ENCODE data around the gene STK32A.

The STK32A gene

GRCh38 chr5:147396070-147396823 lies 161.4 kb downstream of the STK32A start:
- no peak for ATAC-seq

GRCh38 chr5:147397616-147398015 lies 162.8 kb downstream of the STK32A start:
- ATAC-seq = no peak

- no peak for ATAC-seq
These were observed 164.0 kb downstream of the STK32A start for GRCh38 chr5:147398860-147399259.

DNA sequence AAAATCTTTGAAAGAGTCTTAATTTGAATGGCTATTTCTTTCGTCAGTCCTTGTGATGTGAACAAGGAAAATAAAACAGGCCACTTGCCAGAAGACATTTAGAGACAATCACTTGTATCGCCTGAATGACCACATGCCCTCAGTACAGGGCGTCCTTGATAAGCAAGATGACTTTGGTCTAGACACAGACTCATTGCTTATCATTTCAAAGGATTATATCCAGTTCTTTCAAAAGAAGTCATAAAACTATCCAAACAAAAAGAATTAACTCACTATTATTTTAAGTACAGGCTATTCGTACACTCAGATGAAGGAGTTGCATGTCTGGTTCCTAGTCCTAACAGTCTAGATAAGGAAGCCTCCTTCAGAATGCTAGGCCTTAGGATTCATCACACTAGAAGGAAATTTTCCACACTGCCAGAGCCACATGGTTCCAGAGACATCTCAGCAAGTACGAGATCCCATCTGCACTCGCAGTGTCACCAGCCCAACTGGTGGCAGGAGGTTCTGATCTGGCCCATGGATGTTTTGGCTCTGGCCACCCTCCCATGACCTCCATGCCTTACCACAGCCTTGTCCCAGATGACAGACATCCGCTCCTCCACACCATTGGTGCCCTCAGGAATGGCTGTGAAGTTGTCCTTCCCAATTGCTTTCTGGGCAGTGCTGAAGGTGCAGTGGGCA lies 165.4 kb downstream of the STK32A start:
- no peak for ATAC-seq

GRCh38 chr5:147400881-147401280 lies 166.1 kb downstream of the STK32A start:
- no peak for ATAC-seq

- ATAC-seq = no peak
These were observed 169.1 kb downstream of the STK32A start for GRCh38 chr5:147403651-147404640.

DNA sequence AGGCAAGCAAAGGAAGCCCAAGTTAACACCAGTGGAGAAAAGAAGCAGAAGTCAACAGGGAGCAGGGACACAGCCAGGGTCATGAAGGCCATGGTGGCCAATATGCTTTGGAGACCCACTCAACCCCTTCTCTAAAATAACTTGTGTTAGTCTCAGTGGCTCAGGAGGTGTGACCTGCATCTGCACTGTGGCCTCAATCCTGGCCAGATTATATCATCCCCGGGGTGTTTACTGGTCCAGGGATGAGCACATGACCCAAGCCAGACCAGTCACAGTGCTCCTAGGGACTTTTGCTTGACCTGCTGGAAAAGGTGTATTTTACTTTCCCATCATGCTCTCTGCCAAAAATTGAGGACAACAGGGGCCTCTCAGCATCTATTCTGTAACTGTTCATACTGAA lies 169.9 kb downstream of the STK32A start:
- no peak for ATAC-seq

GRCh38 chr5:147406636-147407035 lies 171.8 kb downstream of the STK32A start:
- ATAC-seq = no peak

- ATAC-seq = no peak
These were observed 172.4 kb downstream of the STK32A start for GRCh38 chr5:147407094-147407681.

- no peak for ATAC-seq
These were observed 174.2 kb downstream of the STK32A start for GRCh38 chr5:147408980-147409379.

- no peak for ATAC-seq
These were observed 175.9 kb downstream of the STK32A start for GRCh38 chr5:147410496-147411358.

GRCh38 chr5:147411359-147412319 lies 176.8 kb downstream of the STK32A start:
- no peak for ATAC-seq

GRCh38 chr5:147412561-147412960 lies 177.7 kb downstream of the STK32A start:
- ATAC-seq = no peak

GRCh38 chr5:147413266-147413665 lies 178.4 kb downstream of the STK32A start:
- ATAC-seq = no peak

GRCh38 chr5:147415651-147416050 lies 180.8 kb downstream of the STK32A start:
- no peak for ATAC-seq

DNA sequence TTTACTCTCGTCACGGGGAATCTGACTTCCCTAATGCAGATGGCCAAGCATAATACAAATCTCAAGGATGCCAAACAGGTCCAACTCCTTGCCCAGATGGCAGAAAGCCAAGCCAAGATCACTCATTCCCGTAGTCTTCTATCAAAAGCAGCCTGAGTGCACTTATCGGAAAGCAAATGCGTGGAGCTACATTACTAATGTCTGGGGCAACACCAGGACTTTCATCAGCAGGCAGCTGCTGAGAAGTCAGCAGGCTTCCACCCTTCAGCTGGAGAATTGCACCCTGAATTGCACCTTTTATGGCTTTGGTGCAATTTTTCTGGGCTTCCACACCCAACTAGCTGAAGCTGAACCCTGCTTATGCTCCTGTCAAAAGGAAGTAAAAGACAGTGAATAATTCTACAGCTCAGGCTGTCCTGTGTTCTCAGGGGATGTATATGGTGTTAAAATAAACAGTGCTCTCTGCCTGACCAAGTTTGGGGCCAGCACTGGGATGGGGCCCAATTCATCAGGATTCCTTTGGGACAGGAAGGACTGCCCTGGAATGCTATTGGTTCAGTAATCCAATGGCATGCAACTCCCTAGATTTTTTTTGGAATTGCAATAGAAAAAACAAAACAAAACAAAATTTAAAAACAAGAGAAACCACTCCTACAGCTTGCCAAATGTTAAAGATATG lies 182.4 kb downstream of the STK32A start:
- ATAC-seq = no peak

DNA sequence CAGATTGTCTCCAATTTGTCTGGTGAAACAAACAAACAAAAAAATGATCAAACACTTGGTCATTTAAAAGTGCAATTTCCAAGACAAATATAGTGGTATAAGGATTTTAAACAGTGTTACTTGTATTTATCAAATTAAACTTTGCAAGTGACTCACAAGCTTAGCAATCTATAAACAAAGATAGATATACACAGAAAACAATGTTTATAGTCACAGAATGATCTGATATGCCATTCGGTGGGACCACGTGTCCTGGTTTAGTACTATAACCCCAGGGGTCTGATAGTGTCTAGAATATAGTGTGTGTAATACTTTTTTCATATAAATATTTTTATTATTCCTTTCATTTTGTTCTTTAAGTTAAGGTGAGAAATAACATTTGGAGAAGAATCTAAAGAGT lies 183.8 kb downstream of the STK32A start:
- no peak for ATAC-seq

- ATAC-seq = no peak
These were observed 192.0 kb downstream of the STK32A start for GRCh38 chr5:147426640-147427327.
